Activated T-cell treated with anti-CD3 and anti-CD28 coated beads for 1 hour (primary cell): ENCODE results near the gene DTX2.
"Not testable (repeated sequence)": the region's sequence is repeated elsewhere in the genome, so short reads cannot be mapped to it uniquely, and the experiment has no call there.

Source experiments
- DNase-seq: peaks from one replicate; pipeline ENCODE4 v3.0.0-alpha.2; 2020; ENCODE audit warnings: low read depth

Gene DTX2

GRCh38 chr7:76512941-76513816, 51.7 kb downstream of the DTX2 start:
- DNase-seq, result no peak

DNA sequence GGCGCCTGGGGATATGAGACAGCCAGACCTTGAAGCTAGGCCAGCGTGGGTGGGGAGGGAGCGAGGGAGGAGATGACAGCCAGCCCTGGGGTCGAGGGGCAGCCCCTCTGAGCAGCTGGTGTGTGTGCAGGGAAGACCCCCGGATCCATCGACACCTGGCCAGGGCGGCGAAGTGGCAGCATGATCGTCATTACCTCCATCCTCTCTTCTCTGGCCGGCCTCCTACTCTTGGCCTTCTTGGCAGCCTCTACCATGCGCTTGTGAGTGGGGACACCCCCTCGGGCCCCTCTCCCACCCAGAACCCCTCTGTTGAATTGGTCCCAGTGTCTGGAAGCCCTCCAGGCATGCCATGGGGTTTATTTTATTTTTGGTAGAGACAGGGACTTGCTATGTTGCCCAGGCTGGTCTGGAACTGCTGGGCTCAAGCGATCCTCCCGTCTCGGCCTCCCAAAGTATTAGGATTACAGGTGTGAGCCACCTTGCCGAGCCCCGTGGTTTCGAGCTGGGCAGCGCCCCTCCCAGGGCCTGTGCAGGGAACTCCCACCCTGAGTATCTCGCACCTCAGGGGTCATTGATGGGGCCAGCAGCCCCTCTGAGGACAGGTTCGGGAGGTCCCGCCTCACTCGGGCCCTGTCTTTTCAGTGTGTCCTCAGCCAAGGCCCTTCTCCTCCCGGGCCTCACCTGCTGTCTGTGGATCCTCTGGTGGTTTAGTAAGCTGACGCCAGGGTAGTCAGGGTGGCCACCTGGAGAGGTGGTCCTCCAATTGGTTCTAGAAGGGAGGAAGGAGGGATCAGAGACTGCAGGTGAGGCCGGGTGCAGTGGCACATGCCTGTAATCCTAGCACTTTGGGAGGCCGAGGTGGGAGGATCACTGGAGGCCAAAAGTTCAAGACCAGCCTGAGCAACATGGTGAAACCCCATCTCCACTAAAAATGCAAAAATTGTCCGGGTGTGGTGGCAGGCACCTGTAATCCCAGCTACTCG, 52.6 kb downstream of the DTX2 start:
- no peak for DNase-seq

DNA sequence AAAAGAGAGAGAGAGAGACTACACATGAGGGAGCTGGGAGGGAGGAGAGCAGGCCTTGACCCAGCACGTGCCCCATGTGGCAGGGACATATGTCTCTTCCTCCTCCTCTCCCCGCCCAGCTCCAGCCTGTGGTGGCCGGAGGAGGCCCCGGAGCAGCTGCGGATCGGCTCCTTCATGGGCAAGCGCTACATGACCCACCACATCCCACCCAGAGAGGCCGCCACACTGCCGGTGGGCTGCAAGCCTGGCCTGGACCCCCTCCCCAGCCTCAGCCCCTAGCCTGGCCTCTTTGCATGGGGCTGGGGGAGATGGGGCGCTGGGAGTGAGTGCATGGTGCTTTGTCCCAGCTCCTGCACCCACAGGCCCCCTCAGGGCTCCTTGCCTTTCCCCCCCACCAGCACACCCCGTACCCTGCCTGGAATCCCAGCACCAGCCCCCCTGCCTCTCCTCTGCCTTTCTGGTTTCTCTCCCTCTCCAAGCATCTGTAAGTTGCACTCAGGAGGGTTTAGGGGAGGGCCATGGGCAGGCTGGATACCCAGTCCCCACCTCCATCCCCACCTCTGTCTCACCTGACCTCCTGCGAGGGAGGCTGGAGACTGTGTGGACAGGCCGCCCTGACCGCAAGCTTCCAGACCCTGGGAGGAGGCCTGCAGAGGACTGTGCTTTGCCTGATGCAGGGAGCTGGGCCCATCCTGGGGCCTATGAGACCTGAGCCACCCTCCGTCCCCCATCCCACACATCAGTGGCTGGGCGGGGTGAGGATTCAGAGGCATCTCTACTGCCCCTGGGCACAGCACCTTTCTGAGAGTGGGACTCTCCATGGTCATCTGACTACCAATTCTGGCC, 53.6 kb downstream of the DTX2 start:
- no peak for DNase-seq

DNA sequence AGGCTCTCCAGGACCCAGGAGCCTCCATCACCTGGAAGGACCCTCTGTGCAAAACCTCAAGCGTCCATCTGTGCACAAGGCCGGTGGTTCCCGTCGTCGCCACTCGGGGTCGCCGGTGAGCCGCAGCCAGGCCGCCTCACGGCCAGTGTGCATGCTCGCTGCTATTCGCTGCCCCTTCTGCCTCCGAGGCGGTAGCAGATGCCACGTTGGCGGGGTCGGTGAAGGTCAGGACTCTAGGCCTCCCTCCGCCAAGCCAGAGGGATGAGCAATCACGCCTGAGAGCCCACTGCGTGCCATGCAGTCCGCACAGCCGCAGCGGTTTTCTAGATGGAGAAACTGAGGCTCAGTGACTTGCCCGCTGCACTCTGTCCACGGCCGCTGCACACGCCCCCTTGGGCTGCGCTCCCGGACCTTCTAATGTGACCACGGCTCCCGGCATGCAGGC, 54.5 kb downstream of the DTX2 start:
- no peak for DNase-seq

GRCh38 chr7:76516932-76517331, 55.4 kb downstream of the DTX2 start:
- DNase-seq, result not testable (repeated sequence)

- DNase-seq, result not testable (repeated sequence)
Measured at GRCh38 chr7:76526183-76526582, 64.7 kb downstream of the DTX2 start.

DNA sequence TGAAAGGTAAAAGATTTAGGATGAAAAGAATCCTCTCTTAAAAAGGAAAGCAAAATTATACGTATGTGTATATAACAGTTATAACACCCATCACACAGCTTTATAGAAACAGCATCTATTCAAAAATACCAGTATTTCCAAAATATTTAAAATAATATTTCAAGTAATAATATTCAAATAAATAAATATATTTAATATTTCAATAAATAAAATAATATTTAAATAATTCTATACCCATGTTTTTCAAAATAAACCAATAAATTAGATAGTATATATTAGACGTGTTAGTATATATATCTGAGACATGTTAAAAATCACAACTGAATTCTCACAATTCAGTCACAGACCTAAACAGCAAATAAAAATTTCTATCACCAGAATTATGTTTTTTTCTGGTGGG, 70.1 kb downstream of the DTX2 start:
- not testable (repeated sequence) for DNase-seq

DNA sequence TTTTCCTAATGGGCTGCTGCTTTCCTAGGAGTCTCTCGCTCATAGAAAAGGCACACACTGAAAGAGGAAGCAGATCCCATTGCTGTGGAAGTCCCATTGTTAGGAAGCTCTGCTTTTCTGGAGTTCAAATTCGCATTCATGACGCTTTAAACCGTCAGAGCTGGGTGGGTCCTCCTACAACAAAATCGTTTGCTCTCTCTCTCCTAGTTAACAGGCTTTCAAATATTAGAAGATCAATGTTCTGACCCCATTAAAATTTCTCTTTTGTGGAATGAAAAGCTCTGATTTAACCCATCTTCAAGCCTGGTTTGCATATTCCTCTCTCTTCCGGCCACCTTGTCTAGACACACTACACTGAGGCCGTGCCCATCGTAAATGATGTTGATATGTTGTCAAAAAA, 81.7 kb downstream of the DTX2 start, which contains the start of gene SPDYE16:
SPDYE16 (minus strand) TSS at position 101 of the 400 bp plus-strand sequence. CDS start 1,838 bp downstream, outside the sequence.
- DNase-seq, result not testable (repeated sequence)

DNA sequence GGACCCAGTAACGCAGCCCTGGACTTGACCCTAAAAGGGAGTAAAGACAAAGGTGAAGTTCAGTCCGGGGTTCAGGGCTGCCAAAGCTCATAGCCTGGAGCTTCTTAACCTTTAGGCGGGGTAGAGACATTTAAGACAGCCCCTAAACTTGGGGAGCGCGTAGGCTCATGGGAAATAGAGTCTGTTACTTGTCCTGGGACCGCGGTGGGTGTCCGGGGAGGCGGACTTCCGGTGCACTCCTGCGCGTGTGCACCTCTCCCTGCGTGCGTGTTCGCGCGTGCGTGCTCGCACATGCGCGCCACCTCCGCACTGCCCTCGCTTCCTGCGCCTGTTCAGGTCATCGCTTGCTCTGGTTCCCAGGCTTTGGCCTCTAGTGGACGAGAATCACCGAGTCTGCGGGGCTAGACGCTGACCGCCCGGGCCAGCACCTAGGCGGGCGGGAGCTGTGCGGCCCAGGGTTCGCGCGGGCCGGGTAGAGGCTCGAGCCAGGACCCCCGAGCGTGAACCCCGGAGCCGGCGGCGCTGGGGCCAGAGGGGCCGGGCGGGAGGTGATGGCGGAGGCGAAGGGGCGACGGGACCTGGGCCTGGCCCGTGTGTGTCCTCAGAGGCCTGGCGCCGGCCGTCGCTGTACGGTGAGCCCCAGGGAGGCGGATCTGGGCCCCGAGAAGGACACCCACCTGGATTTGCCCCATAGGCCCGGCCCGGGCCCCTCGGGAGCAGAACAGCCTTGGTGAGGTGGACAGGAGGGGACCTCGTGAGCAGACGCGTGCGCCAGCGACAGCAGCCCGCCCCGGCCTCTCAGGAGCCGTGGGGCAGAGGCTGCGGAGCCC, 87.7 kb downstream of the DTX2 start:
- peak; percentile 71 for DNase-seq

DNA sequence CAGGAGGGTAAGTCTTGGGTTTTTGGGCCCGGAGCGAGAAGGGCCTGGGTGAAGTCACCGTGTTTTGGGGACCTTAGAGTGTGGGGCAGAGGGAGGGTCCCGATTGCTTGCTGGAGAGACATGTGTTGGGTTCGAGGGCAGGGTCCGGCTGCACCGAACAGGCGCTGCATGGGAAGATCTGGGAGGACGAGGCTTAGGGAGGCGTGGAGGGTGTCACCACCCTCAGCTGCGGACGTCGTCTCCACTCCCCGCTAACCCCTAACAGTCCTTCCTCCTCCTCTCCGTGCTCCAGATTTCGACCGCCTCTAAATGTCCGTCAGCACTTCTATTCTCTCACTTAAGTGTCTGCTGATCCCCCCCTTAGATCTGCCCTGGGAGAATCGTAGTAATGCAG, 88.3 kb downstream of the DTX2 start:
- not testable (repeated sequence) for DNase-seq

DNA sequence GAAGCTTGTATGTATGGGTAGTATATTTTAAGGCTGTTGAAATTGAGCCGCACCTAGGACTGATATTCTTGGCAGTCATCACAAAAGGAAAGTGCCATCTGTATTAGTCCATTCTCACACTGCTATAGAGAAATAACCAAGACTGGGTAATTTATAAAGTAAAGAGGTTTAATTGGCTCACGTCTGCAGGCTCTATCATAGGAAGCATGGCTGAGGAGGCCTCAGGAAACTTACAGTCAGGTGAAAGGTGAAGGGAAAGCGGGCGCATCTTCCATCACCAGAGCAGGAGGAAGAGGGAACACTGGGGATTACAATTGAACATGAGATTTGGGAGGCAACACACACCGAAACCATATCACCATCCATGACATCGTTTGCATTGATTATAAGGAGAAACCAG, 90.5 kb downstream of the DTX2 start:
- not testable (repeated sequence) for DNase-seq
